GM19351 (cell line): ENCODE data around the gene SLC26A11.

Experiments used
- ATAC-seq: cut with Tn5 transposase; IDR thresholded peaks from one replicate; pipeline ENCODE4 v1.9.1; 2021; ENCODE audit warnings: mild to moderate bottlenecking, moderate library complexity; ENCODE audit not compliant: unreplicated experiment

The SLC26A11 gene

GRCh38 chr17:80277751-80278671 lies 57.8 kb downstream of the SLC26A11 start:
- ATAC-seq: no peak

- ATAC-seq: no peak
Measured at GRCh38 chr17:80279895-80280294, 59.7 kb downstream of the SLC26A11 start.

GRCh38 chr17:80281516-80281915 lies 61.3 kb downstream of the SLC26A11 start:
- ATAC-seq: no peak

GRCh38 chr17:80283116-80283852 lies 63.1 kb downstream of the SLC26A11 start:
- ATAC-seq: no peak

GRCh38 chr17:80284631-80285030 lies 64.4 kb downstream of the SLC26A11 start:
- no peak for ATAC-seq

- ATAC-seq: no peak
Measured at GRCh38 chr17:80285237-80285920, 65.2 kb downstream of the SLC26A11 start.

- no peak for ATAC-seq
Measured at GRCh38 chr17:80286638-80286960, 66.4 kb downstream of the SLC26A11 start.

GRCh38 chr17:80287038-80287437 lies 66.8 kb downstream of the SLC26A11 start:
- no peak for ATAC-seq

GRCh38 chr17:80287806-80288567 lies 67.8 kb downstream of the SLC26A11 start:
- ATAC-seq: no peak

- no peak for ATAC-seq
Measured at GRCh38 chr17:80289616-80290015, 69.4 kb downstream of the SLC26A11 start.

GRCh38 chr17:80290156-80290555 lies 69.9 kb downstream of the SLC26A11 start:
- no peak for ATAC-seq

GRCh38 chr17:80291260-80291659 lies 71.0 kb downstream of the SLC26A11 start:
- ATAC-seq: no peak

- ATAC-seq: no peak
Measured at GRCh38 chr17:80291691-80292487, 71.7 kb downstream of the SLC26A11 start.

GRCh38 chr17:80292521-80292971 lies 72.3 kb downstream of the SLC26A11 start:
- no peak for ATAC-seq

GRCh38 chr17:80294210-80294609 lies 74.0 kb downstream of the SLC26A11 start:
- ATAC-seq: no peak

- ATAC-seq: no peak
Measured at GRCh38 chr17:80294653-80295052, 74.4 kb downstream of the SLC26A11 start.

GRCh38 chr17:80295146-80295545 lies 74.9 kb downstream of the SLC26A11 start:
- ATAC-seq: no peak

- ATAC-seq: no peak
Measured at GRCh38 chr17:80295559-80295958, 75.3 kb downstream of the SLC26A11 start.

- no peak for ATAC-seq
Measured at GRCh38 chr17:80296221-80296620, 76.0 kb downstream of the SLC26A11 start.

GRCh38 chr17:80297996-80298560 lies 77.9 kb downstream of the SLC26A11 start:
- no peak for ATAC-seq
